ENCODE measurements around the gene NTM.

The NTM gene

DNA sequence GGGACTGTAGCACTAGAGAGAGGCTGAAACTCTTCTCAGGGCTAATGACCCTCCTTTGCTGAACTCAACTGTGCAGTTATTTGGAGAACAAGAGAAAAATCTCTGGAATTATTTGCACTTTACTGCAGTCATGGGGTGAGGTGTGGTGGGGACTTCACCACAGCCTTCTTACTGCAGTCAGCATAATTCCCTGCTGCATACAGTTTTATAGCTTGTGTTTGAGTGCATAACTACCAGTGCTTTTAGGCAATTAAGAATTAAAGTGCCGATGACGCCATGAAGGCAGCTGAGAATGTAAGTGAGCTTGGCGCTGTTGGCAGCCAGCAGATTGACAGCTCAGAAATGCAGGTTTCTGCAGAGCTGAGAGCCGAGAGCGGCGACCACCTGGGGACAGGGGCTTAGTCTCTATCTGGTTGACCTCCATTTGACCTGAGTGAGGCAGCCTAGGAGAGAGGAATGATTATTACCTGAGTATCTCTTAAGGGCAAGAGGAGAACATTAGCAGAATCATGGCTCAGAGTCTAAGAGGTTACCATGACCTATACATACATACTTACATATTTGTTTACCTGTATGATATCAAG is 830.0 kb downstream of the NTM start:
- Mint-ChIP-seq H3K4me3 (no peak overlapping the region), H3K9me3 (no peaks in the 10 kb centered on the region)
- intact Hi-C loops (cut with micrococcal nuclease): no loop called here

DNA sequence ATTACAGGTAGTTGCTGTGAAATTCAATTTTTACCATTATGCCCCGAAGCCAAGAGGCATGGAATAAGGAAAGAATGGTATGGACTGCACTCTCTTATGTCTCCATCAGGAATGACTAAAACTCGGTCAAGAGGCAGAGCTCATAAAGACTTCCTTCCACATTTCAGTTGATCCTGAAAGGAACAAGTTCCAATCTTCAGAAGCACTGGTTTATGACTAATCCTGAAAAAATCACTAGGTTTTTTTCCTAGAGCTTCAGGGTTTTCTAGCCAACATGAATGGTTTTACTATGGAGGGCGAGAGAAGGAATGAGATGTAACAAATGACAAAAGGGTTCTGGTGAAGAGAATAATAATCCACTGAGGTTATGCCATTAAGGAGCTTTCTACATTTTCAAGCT is 832.2 kb downstream of the NTM start:
- Mint-ChIP-seq H3K9me3 (no peaks in the 10 kb centered on the region), H3K27ac (no peak overlapping the region), H3K4me1 (ENCODE audit: low read depth) (no peaks in the 10 kb centered on the region), H3K4me3 (no peak overlapping the region), H3K27me3 (no peaks in the 10 kb centered on the region), H3K36me3 (ENCODE audit: low read depth) (no peaks in the 10 kb centered on the region)
- intact Hi-C loops (cut with micrococcal nuclease): no loop called here

More for the DNA sequence above, 830.0 kb downstream of the NTM start:
- Mint-ChIP-seq H3K27ac (no peak overlapping the region), H3K4me1 (ENCODE audit: low read depth) (no peaks in the 10 kb centered on the region), H3K36me3 (ENCODE audit: low read depth) (no peaks in the 10 kb centered on the region), H3K27me3 (no peaks in the 10 kb centered on the region)

DNA sequence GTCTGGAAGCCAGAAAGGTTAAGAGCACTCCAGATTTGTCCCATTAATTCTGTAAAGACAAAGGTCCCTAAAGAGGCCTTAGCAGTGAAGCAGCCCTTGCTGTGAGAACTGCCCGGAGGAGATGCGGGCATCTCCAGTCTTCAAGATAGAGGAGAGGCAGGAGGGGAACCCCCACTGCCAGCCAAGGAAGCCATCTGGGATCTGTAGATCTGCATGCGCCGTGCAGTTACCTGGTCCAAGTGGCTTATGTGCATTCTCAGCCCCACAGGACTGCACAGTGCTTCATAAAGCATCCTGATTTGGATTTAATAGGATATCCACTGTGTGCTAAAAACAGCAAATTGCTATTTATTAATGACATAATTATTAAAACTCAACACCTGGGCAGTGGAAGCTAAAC is 834.6 kb downstream of the NTM start:
- intact Hi-C loops (cut with micrococcal nuclease): no loop called here
- Mint-ChIP-seq H3K4me3 (no peak overlapping the region), H3K36me3 (ENCODE audit: low read depth) (no peaks in the 10 kb centered on the region), H3K9me3 (no peaks in the 10 kb centered on the region), H3K27ac (no peak overlapping the region), H3K4me1 (ENCODE audit: low read depth) (no peaks in the 10 kb centered on the region), H3K27me3 (no peaks in the 10 kb centered on the region)

DNA sequence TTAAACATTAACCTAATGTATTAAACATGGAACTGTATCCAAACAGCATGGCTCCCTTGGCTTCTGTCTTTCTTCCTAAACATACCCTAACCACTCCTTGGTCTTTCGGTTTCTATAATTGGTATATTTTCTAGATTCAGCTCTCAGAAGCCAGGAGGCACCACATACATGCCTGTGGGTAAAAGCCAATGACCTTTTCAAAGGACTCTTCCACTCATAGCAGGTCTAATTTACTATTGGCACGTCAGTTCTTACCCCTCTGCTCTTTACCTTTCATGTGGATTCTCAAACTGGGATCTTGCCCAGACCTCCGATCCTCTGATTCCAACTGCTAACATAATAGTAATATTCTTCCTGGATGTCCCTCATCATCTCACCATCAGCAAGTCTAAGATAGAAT is 835.1 kb downstream of the NTM start:
- Mint-ChIP-seq H3K27ac (no peak overlapping the region), H3K4me1 (ENCODE audit: low read depth) (no peaks in the 10 kb centered on the region), H3K27me3 (no peaks in the 10 kb centered on the region), H3K4me3 (no peak overlapping the region), H3K36me3 (ENCODE audit: low read depth) (no peaks in the 10 kb centered on the region), H3K9me3 (no peaks in the 10 kb centered on the region)
- intact Hi-C loops (cut with micrococcal nuclease): no loop called here

DNA sequence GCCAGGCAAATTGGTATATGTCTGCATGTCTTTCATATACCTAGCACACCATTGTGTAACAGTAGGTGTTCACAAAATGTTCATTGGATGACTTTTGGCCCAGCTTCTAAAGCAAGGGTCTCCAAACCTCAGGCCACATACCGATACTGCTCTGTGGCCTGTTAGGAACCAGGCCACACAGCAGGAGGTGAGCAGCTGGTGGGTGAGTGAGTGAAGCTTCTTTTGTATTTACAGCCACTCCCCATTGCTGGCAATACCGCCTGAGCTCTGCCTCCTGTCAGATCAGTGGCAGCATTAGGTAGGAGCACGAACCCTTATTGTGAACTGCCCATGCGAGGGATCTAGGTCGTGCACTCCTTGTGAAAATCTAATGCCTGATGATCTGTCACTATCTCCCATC is 836.6 kb downstream of the NTM start:
- intact Hi-C loops (cut with micrococcal nuclease): no loop called here
- no peak overlapping the region for H3K4me3 Mint-ChIP-seq
- H3K9me3 Mint-ChIP-seq: no peaks in the 10 kb centered on the region
- no peaks in the 10 kb centered on the region for H3K27me3 Mint-ChIP-seq
- H3K4me1 Mint-ChIP-seq (ENCODE audit: low read depth): no peaks in the 10 kb centered on the region
- H3K27ac Mint-ChIP-seq: no peak overlapping the region
- no peaks in the 10 kb centered on the region for H3K36me3 Mint-ChIP-seq (ENCODE audit: low read depth)

DNA sequence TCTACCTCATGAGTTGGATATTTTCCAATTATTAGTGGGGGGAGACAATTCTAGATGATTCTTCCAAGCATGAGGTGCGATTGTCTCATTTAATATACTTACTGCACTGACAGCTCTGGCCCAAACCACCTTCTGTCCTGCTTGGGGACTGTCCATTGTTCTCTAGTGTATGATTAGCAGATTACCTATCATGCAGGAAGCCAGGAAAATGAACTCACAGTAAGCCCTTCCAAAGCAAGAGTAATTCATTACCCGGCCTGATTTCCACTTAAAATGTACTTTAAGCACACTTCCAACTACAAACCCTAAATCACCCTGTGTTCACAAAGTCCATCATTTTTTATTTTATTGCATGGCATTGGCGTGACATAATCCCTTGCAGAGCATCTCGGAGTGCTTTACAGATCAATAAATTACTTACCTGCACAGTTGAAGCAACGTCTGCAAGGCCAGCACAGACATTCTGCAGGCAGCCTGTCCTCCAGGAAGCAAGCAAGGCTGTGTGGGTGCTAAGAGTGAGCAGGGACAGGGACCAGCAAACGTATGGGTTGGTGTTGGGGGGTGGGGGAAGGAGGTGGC is 838.2 kb downstream of the NTM start:
- H3K27ac Mint-ChIP-seq: no peak overlapping the region
- no peaks in the 10 kb centered on the region for H3K27me3 Mint-ChIP-seq
- no peak overlapping the region for H3K4me3 Mint-ChIP-seq
- intact Hi-C loops (cut with micrococcal nuclease): no loop called here
- H3K36me3 Mint-ChIP-seq (ENCODE audit: low read depth): no peaks in the 10 kb centered on the region
- H3K9me3 Mint-ChIP-seq: no peaks in the 10 kb centered on the region
- no peaks in the 10 kb centered on the region for H3K4me1 Mint-ChIP-seq (ENCODE audit: low read depth)

DNA sequence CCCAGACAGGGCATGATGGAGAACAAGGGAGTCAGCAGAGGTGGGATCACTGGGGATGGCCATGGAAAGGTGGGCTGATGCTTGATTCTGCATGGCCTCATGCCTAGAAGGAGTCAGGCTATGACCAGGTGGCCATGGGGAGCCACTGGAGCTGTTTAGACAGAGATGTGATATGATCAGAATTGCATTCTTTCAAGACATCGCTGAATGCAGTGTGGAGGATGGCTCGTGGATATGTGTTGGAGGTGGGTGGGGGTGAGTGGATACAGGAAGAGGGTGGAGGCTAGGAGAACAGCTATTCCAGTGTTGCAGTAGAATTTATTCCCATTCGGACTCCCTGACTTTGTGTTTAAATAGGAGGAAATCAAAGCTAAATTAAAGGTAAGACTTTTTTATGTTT is 841.1 kb downstream of the NTM start:
- Mint-ChIP-seq H3K4me3 (no peak overlapping the region), H3K27me3 (no peaks in the 10 kb centered on the region), H3K4me1 (ENCODE audit: low read depth) (no peaks in the 10 kb centered on the region), H3K9me3 (no peaks in the 10 kb centered on the region), H3K36me3 (ENCODE audit: low read depth) (no peaks in the 10 kb centered on the region), H3K27ac (no peak overlapping the region)
- intact Hi-C loops (cut with micrococcal nuclease): no loop called here

DNA sequence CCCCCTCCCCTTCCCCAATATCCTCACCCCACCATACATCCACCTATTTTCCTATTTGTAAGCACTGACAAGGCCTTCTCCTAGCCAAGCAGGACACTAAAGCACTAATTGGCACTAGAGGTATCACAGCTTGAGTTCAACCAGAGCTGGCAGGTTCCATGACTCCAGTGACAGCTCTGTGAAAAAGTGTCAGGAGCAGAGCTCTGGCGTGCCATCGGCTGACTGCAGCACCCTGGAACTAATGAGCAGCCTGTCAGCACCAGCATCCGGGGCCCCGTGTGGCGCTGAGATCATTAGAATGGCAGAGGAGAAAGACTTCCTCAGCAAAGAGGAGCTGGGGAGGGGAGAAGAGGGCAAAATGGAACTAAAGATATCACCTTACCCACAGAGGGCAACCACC is 847.4 kb downstream of the NTM start:
- Mint-ChIP-seq H3K9me3 (no peaks in the 10 kb centered on the region), H3K27ac (no peak overlapping the region), H3K36me3 (ENCODE audit: low read depth) (no peaks in the 10 kb centered on the region), H3K4me1 (ENCODE audit: low read depth) (no peaks in the 10 kb centered on the region), H3K27me3 (no peaks in the 10 kb centered on the region), H3K4me3 (no peak overlapping the region)
- intact Hi-C loops (cut with micrococcal nuclease): no loop called here

DNA sequence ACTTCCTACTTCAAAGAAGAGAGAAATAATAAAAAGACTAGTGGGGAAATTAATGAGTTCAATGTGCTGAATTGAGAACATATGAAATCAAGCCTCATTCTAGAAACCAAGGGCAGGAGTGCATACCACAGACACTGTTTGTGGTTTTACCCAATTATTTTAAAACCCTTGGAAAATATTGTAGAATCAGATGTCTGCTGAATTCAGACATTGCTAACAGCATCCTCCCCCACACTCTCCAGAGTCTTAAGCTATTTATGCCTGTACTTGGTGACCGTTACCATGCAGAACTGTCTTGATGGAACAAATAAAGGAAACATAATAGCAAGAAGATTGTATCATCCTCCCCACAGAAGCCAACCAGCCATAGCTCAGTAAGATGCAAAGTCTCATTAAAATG is 850.1 kb downstream of the NTM start:
- Mint-ChIP-seq H3K27ac (no peak overlapping the region), H3K36me3 (ENCODE audit: low read depth) (no peaks in the 10 kb centered on the region), H3K4me3 (no peak overlapping the region)

DNA sequence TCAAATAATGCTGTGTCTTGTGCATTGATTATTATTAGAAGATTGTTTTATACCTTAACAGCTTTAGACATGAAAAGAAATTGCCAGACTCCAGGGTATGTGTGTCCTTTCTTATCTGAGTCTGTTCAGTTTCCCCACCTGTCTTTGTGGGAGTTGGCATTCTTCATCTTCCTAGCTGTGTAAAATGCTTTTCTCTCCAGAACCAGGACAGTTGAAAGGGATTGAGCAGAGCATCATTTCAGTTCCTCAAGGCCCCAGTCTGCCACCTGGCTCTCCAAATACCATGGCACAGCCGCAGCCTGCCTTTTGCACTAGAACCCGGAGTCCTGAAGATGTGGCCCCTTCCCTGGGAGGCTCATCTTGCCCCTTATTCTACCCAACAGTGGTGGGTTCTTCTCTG is 851.9 kb downstream of the NTM start:
- Mint-ChIP-seq H3K36me3 (ENCODE audit: low read depth) (no peaks in the 10 kb centered on the region), H3K27me3 (no peaks in the 10 kb centered on the region), H3K27ac (no peak overlapping the region), H3K9me3 (no peaks in the 10 kb centered on the region), H3K4me3 (no peak overlapping the region), H3K4me1 (ENCODE audit: low read depth) (no peaks in the 10 kb centered on the region)
- intact Hi-C loops (cut with micrococcal nuclease): no loop called here

More for the DNA sequence above, 850.1 kb downstream of the NTM start:
- H3K9me3 Mint-ChIP-seq: no peaks in the 10 kb centered on the region
- H3K27me3 Mint-ChIP-seq: no peaks in the 10 kb centered on the region
- intact Hi-C loops (cut with micrococcal nuclease): no loop called here
- H3K4me1 Mint-ChIP-seq (ENCODE audit: low read depth): no peaks in the 10 kb centered on the region

DNA sequence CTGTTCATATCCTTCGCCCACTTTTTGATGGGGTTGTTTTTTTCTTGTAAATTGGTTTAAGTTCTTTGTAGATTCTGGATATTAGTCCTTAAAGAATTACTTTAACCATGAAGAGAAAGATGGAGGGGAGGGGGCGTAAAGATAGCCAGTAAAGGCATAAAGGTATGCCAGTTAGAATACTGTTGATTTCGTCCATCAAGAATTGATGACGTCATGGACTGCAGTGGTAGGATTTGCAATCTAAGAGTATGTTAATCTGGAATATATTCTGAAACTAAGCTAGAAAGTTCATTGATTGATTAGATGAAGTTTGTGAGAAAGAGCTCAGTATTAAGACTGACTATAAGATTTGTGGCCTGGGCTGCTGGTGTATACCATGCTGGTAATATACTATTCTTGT is 856.1 kb downstream of the NTM start:
- no peak overlapping the region for H3K4me3 Mint-ChIP-seq
- no peaks in the 10 kb centered on the region for H3K27me3 Mint-ChIP-seq
- no peak overlapping the region for H3K27ac Mint-ChIP-seq
- H3K36me3 Mint-ChIP-seq (ENCODE audit: low read depth): no peaks in the 10 kb centered on the region
- no peaks in the 10 kb centered on the region for H3K9me3 Mint-ChIP-seq
- H3K4me1 Mint-ChIP-seq (ENCODE audit: low read depth): no peaks in the 10 kb centered on the region
- intact Hi-C loops (cut with micrococcal nuclease): no loop called here

DNA sequence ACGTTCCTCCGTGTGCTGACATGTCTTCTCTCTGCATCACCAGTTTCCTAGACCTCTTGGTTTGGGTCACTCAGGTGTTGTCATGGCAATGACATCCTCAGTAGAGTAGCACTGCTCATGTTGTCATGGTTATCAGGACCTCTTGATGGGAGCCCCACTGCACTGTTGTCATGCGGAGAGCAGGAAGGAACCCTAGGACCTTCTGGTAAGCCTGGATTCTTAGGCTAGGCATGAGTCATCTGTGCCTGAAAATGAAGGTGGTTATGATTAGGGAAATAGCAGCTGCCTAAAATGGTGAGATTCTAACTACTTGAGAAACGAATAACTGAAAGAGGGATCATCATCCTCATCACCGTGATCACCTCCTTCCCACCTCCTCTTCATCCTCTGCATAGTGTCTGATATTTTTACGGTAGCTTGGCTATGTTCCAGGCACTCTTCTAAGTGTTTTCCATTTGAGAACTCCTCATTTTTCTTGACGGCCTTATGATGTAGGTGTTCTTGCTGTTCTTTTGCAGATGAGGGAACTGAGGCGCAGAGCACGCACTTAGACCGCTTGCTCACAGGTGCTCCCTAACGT is 858.4 kb downstream of the NTM start:
- intact Hi-C loops (cut with micrococcal nuclease): no loop called here
- no peaks in the 10 kb centered on the region for H3K9me3 Mint-ChIP-seq

DNA sequence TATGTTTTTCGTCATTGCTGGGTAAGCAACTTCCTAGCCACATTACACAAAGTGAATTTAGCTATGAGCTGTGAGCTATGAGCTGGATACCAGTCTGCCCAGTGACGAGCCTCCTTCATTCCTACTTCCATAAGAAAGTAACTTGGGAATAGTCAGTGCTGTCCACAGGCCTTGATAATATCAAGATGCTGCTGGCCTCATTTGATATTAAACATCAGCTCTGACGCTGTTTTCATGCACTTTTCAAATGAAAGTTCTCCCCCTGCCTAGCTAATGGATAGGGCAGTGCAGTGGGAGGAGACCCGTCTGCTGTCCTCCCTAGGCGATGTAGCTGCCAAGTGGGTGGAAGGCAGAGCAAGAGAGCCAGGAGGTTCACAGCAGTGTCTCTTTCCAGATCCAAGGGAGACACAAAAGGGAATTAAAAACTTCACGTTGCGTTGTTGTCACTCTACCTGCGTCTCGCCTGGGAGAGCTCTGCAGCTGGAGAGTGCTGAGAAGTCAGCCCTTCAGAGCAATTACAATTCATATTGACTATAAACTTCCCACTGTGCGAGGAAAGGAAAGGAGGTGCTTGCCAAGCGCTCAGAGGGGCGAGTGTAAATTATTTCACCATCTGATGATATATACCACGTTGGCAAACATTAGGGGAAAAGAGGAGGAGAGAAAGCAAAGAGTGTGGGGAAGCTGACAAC is 861.4 kb downstream of the NTM start:
- H3K36me3 Mint-ChIP-seq (ENCODE audit: low read depth): no peaks in the 10 kb centered on the region
- no peak overlapping the region for H3K27ac Mint-ChIP-seq
- no peaks in the 10 kb centered on the region for H3K9me3 Mint-ChIP-seq
- no peaks in the 10 kb centered on the region for H3K4me1 Mint-ChIP-seq (ENCODE audit: low read depth)
- intact Hi-C loops (cut with micrococcal nuclease): no loop called here
- H3K27me3 Mint-ChIP-seq: no peaks in the 10 kb centered on the region
- no peak overlapping the region for H3K4me3 Mint-ChIP-seq

More for the DNA sequence above, 858.4 kb downstream of the NTM start:
- Mint-ChIP-seq H3K36me3 (ENCODE audit: low read depth) (no peaks in the 10 kb centered on the region), H3K27me3 (no peaks in the 10 kb centered on the region), H3K4me1 (ENCODE audit: low read depth) (no peaks in the 10 kb centered on the region), H3K27ac (no peak overlapping the region), H3K4me3 (no peak overlapping the region)

DNA sequence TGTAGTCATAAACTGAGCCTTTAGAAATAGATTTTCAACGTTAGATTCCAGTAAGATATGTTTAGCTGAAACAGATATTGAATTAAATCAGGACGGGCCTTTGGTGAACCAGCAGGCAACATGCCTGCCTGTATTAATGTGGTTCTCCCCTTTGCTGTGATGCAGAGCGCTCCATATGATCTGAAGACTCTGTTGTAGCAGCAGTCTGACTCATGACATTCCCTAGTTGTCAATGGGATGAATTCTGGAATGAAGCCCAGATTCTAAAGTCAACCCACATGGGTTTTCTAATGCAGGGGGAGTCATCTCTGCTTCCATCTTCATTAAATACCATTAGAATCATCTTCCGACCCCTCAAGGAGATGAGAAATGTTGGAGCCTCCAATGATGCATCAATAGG is 864.5 kb downstream of the NTM start:
- H3K9me3 Mint-ChIP-seq: no peaks in the 10 kb centered on the region
- H3K4me3 Mint-ChIP-seq: no peak overlapping the region
- H3K4me1 Mint-ChIP-seq (ENCODE audit: low read depth): no peaks in the 10 kb centered on the region
- no peaks in the 10 kb centered on the region for H3K27me3 Mint-ChIP-seq
- H3K36me3 Mint-ChIP-seq (ENCODE audit: low read depth): no peaks in the 10 kb centered on the region
- H3K27ac Mint-ChIP-seq: no peak overlapping the region
- intact Hi-C loops (cut with micrococcal nuclease): no loop called here
